Stimulated activated CD8-positive, alpha-beta memory T cell treated with anti-CD3 and anti-CD28 coated beads, Interleukin-15, amount 100 ng/mL, for 48 hours (primary cell): ENCODE results near the gene CDK11A.
"Not testable (repeated sequence)": the region's sequence is repeated elsewhere in the genome, so short reads cannot be mapped to it uniquely, and the experiment has no call there.

Source experiments
- DNase-seq, 2 donors: peaks; one replicate each; pipeline ENCODE4 v3.0.0-alpha.2; 2020; ENCODE audit warnings: low read depth in 2 of 2

Gene CDK11A

GRCh38 chr1:1754051-1754815, 30.1 kb upstream of the CDK11A start:
- DNase-seq, result no peak

GRCh38 chr1:1753607-1754005, 29.4 kb upstream of the CDK11A start:
- DNase-seq, result no peak

GRCh38 chr1:1752636-1753606, 28.8 kb upstream of the CDK11A start:
- DNase-seq, result no peak

GRCh38 chr1:1752190-1752589, 28.0 kb upstream of the CDK11A start:
- DNase-seq, result no peak

- DNase-seq, result not testable (repeated sequence)
These were observed 25.8 kb upstream of the CDK11A start for GRCh38 chr1:1749941-1750340.

- DNase-seq, result no peak
These were observed 24.6 kb upstream of the CDK11A start for GRCh38 chr1:1748686-1749321.

GRCh38 chr1:1746566-1746909, 22.4 kb upstream of the CDK11A start:
- DNase-seq, result not testable (repeated sequence)

- peak; percentile 48 to 86 for DNase-seq
These were observed 21.8 kb upstream of the CDK11A start for GRCh38 chr1:1745651-1746565.

GRCh38 chr1:1742529-1742928, 18.4 kb upstream of the CDK11A start:
- not testable (repeated sequence) for DNase-seq

GRCh38 chr1:1741013-1741412, 16.9 kb upstream of the CDK11A start:
- DNase-seq, result not testable (repeated sequence)

- DNase-seq, result not testable (repeated sequence)
These were observed 14.7 kb upstream of the CDK11A start for GRCh38 chr1:1738799-1739337.

GRCh38 chr1:1737675-1738590, 13.8 kb upstream of the CDK11A start:
- DNase-seq, result not testable (repeated sequence)

- DNase-seq, result no peak
These were observed 8.2 kb upstream of the CDK11A start for GRCh38 chr1:1732381-1732780.

GRCh38 chr1:1730870-1731269, 6.7 kb upstream of the CDK11A start:
- DNase-seq, result no peak

- DNase-seq, result not testable (repeated sequence)
These were observed 6.1 kb upstream of the CDK11A start for GRCh38 chr1:1730230-1730629.

- DNase-seq, result not testable (repeated sequence)
These were observed 5.1 kb upstream of the CDK11A start for GRCh38 chr1:1729116-1729816.

- not testable (repeated sequence) for DNase-seq
These were observed 4.3 kb upstream of the CDK11A start for GRCh38 chr1:1728308-1729005.

- not testable (repeated sequence) for DNase-seq
These were observed 3.0 kb upstream of the CDK11A start for GRCh38 chr1:1727131-1727651.
